ENCODE data around the gene NRXN3.

The NRXN3 gene

DNA sequence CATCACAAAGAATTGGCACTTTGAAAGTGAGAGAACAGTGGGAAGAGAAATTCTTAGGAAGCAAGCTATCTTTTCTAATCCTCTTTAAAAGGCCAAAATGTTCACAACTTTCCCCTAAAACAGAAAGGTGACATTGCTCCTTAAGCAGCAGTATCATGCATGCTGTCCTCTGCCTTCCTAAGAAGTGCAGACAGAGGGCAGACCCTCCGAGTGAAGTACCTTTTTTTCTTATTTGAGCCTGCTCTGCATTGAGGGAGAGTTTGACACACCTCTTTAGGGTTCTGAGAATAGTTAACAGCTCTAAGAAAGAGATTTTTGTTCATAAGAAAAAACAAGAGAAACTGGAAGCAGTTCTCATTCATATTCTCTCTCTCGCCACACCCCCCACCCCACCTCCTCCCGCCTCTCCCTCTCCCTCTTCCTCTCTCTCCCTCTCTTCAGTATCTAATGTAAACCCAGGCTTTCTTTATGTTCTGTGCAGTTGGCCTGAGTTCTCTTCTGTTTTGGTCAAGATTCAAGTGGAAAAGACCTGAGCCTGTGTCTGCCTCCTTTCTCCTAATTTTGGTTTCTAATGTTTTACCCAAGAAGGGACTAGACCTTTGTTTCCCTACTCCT lies 1332.1 kb downstream of the NRXN3 start:
- no peak for DNase-seq (ENCODE audit: extremely low read depth, insufficient read length)
- Histone ChIP-seq H3K36me3 (ENCODE audit: control insufficient read depth, insufficient read depth, low read length) (no peaks in the 10 kb centered on the region), H3K27me3 (replicated peaks; ENCODE audit: control insufficient read depth, insufficient read depth, low read length) (no peaks in the 10 kb centered on the region), H3K4me3 (replicated peaks; ENCODE audit: low read depth, low read length) (no peak overlapping the region)
- TF ChIP-seq CTCF (IDR thresholded peaks at IDR 0.05; ENCODE audit: insufficient read depth, low read length, poor library complexity, severe bottlenecking) = no peak

DNA sequence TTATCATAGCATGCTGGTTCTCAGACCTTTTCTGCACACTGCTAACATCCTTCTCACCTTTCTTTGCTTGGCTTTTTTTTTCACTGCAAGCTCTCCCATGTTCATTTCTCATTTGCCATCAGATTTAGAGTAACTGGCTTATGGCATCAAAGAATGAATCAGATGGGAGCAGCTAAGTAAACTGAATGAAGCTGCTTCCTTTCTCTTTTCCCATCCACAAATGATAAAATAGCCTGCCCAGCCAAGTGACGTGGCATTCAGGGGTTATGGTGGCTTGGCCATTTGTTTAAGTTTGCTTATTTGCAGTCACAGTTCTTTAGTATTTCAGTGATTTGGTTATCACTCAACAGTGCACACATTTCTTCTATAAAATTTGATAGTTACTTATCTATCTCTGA lies 1332.6 kb downstream of the NRXN3 start:
- H3K27me3 ChIP-seq (replicated peaks; ENCODE audit: control insufficient read depth, insufficient read depth, low read length) = no peaks in the 10 kb centered on the region
- TF ChIP-seq CTCF (IDR thresholded peaks at IDR 0.05; ENCODE audit: insufficient read depth, low read length, poor library complexity, severe bottlenecking) = no peak
- H3K36me3 ChIP-seq (ENCODE audit: control insufficient read depth, insufficient read depth, low read length) = no peaks in the 10 kb centered on the region
- H3K4me3 ChIP-seq (replicated peaks; ENCODE audit: low read depth, low read length) = no peak overlapping the region
- no peak for DNase-seq (ENCODE audit: extremely low read depth, insufficient read length)

GRCh38 chr14:79510659-79511058 lies 1340.5 kb downstream of the NRXN3 start:
- Histone ChIP-seq H3K4me3 (replicated peaks; ENCODE audit: low read depth, low read length) (no peak overlapping the region), H3K36me3 (ENCODE audit: control insufficient read depth, insufficient read depth, low read length) (no peaks in the 10 kb centered on the region), H3K27me3 (replicated peaks; ENCODE audit: control insufficient read depth, insufficient read depth, low read length) (no peaks in the 10 kb centered on the region)
- TF ChIP-seq CTCF (IDR thresholded peaks at IDR 0.05; ENCODE audit: insufficient read depth, low read length, poor library complexity, severe bottlenecking) = no peak
- no peak for DNase-seq (ENCODE audit: extremely low read depth, insufficient read length)

DNA sequence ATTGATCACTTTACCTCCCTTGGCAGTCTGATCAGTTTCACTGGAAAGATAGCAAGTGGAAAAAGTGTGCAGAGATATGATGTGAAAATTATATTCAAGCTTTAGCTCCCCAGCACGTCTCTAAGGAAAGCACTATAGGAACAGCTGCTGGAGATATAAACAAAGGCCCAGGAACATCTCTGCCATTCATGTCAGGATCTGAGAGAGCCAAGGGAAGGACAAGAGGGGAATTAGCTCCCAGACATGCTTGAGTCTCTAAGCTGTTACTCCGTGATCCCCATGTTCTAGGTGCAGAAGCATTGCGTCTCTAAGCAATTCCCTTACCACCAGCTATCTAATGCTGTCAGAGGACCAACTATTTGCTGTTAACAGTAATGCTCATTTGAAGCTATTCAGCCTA lies 1341.0 kb downstream of the NRXN3 start:
- TF ChIP-seq CTCF (IDR thresholded peaks at IDR 0.05; ENCODE audit: insufficient read depth, low read length, poor library complexity, severe bottlenecking) = no peak
- H3K36me3 ChIP-seq (ENCODE audit: control insufficient read depth, insufficient read depth, low read length) = no peaks in the 10 kb centered on the region
- no peak for DNase-seq (ENCODE audit: extremely low read depth, insufficient read length)
- no peaks in the 10 kb centered on the region for H3K27me3 ChIP-seq (replicated peaks; ENCODE audit: control insufficient read depth, insufficient read depth, low read length)
- no peak overlapping the region for H3K4me3 ChIP-seq (replicated peaks; ENCODE audit: low read depth, low read length)

GRCh38 chr14:79513446-79513845 lies 1343.3 kb downstream of the NRXN3 start:
- Histone ChIP-seq H3K27me3 (replicated peaks; ENCODE audit: control insufficient read depth, insufficient read depth, low read length) (no peaks in the 10 kb centered on the region), H3K36me3 (ENCODE audit: control insufficient read depth, insufficient read depth, low read length) (no peaks in the 10 kb centered on the region), H3K4me3 (replicated peaks; ENCODE audit: low read depth, low read length) (no peak overlapping the region)
- no peak for DNase-seq (ENCODE audit: extremely low read depth, insufficient read length)
- no peak for TF ChIP-seq CTCF (IDR thresholded peaks at IDR 0.05; ENCODE audit: insufficient read depth, low read length, poor library complexity, severe bottlenecking)

DNA sequence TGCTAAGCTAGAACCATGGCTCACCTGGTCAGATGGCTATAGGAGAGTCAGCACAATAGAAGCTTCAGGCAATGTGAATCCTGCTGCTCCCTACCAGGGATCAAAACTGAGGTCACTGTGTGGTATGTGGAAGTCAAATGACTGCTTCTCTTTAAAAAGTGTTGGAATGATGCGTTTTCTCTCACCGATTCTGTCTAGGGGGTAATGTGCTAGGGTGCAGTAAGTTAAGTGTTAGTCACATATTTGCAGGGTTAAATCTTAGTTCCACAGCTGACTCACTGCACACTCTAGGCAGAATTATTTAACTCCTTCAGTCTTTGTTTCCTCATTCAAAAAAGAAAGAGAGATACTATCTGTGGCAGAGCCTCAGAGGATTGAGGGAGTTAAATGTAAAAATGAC lies 1344.5 kb downstream of the NRXN3 start:
- H3K27me3 ChIP-seq (replicated peaks; ENCODE audit: control insufficient read depth, insufficient read depth, low read length) = no peaks in the 10 kb centered on the region
- no peak for DNase-seq (ENCODE audit: extremely low read depth, insufficient read length)
- no peak overlapping the region for H3K4me3 ChIP-seq (replicated peaks; ENCODE audit: low read depth, low read length)
- no peak for TF ChIP-seq CTCF (IDR thresholded peaks at IDR 0.05; ENCODE audit: insufficient read depth, low read length, poor library complexity, severe bottlenecking)
- no peaks in the 10 kb centered on the region for H3K36me3 ChIP-seq (ENCODE audit: control insufficient read depth, insufficient read depth, low read length)

All from GM06990 (cell line).